Activated gamma-delta T cell treated with Interleukin-2 at 50 U/mL for 16 hours (primary cell): ENCODE data around the gene ZNF639.

Source experiments
- DNase-seq: peaks from one replicate; pipeline ENCODE4 v3.0.0-alpha.2; 2020

The ZNF639 gene

DNA sequence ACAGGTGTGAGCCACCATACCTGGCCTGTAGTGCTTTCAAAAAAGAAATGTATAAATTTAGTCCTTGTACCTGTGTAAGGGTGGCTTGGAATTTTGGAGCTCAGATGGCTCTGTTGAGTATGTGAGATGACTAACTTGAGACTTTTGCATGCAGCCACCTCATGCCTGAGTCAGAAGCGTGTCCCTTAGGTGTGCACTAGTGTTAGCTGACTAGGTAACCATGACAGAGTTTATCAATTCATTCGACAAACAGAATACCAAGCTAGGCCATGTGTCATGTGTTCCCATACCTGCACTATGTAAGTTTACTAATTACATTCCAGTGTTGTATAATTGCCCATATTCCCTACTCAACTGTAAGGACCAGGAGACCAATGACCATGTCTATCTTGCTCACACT lies 4.0 kb upstream of the ZNF639 start:
- DNase-seq: no peak

- no peak for DNase-seq
These were observed 1.1 kb upstream of the ZNF639 start for GRCh38 chr3:179321668-179322285.

DNA sequence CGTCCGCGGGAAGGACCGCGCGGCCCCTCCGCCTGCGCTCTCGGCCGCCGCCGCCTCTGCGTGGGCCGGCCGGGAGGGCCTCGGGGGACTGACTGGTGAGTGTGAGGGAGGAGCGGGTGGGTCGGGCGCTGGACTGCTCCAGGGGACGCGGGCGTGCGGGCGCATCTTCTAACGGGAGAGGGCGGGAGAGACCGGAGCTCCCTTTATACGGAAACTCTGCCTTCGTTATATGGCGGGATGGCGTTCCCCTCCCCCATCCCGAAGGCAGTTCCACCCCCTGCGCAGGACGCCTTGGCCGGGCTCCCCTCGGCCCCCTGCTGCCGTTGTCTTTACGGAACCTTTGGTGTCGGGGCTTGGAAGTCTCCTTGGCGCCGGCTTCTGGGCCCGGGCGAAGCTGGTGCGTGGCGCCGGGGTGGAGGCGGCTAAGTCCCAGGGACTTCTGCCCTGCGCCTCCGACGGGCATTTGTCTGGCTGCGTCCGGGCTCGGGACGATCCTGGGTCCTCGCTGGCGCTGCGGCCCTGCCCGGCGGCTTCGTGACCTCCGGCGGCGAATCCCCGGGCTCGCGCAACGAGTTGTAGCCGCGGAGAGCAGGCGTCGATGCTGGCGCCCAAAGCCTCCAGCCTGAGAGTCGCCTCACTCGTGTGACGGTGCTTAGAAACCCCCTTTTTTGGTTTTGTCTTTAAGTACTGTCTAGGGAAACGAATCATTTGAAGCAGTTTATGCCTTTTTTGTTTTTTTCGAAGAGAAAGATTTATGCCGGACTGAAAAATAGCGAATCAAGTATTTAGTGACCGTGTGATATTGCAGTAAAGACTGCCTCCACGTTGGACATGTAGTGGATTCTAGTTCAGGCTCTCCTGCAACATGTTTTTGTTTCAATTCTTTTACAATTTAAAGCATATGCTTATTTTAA lies 623 bp downstream of the ZNF639 start:
- DNase-seq: peak; percentile 48

DNA sequence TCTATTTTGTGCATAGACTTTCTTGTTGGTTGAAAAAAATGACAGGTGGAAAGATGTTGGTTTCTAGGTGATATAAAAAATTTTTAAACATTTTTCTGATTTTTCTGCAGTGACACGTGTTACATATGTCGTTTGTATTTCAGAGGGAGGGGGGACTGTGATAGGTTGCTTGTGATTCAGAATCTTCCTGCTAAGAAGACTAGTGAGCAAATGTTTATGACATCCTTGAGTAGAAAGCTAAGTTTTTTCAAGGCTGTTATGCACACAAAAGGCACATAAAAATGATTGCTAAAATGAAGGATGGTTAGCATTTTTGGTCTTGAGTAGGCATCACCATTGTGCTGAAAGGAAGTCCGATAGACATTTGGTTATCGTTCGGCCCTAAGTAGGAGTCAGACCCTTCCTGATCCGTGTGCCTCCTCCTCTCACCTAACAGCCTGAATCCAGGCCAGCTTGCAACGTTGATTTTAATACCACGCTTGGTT lies 1.5 kb downstream of the ZNF639 start:
- no peak for DNase-seq

GRCh38 chr3:179330438-179330837 lies 7.6 kb downstream of the ZNF639 start:
- no peak for DNase-seq

- no peak for DNase-seq
These were observed 9.4 kb downstream of the ZNF639 start for GRCh38 chr3:179332240-179332639.

GRCh38 chr3:179333084-179333483 lies 10.3 kb downstream of the ZNF639 start:
- no peak for DNase-seq

DNA sequence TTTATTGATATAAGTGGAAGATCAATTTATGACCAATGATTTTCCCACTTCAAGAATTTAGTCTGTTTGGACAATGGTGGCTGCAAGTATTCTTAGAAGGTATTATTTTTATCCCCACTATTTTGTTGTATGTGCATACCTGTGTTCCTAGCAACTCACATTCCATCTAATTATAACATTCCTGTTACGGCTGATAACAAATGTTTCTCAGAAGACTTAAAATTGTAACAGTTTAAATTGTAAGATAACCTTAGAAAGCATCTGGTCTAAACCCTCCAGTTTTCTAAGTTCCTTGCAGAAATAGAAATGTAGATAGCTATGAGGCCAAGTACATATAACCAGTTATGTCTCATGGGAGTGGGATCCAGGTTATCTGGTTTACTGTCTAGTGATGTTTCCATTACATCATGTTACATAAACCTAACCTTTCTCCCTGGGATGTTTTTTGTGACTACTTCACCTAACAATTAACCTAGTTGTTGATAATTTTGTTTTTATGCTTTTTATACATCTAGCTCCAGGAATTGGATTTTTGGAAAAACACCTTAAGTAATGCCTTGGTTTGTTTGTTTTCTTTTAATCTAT lies 13.6 kb downstream of the ZNF639 start:
- DNase-seq: no peak

DNA sequence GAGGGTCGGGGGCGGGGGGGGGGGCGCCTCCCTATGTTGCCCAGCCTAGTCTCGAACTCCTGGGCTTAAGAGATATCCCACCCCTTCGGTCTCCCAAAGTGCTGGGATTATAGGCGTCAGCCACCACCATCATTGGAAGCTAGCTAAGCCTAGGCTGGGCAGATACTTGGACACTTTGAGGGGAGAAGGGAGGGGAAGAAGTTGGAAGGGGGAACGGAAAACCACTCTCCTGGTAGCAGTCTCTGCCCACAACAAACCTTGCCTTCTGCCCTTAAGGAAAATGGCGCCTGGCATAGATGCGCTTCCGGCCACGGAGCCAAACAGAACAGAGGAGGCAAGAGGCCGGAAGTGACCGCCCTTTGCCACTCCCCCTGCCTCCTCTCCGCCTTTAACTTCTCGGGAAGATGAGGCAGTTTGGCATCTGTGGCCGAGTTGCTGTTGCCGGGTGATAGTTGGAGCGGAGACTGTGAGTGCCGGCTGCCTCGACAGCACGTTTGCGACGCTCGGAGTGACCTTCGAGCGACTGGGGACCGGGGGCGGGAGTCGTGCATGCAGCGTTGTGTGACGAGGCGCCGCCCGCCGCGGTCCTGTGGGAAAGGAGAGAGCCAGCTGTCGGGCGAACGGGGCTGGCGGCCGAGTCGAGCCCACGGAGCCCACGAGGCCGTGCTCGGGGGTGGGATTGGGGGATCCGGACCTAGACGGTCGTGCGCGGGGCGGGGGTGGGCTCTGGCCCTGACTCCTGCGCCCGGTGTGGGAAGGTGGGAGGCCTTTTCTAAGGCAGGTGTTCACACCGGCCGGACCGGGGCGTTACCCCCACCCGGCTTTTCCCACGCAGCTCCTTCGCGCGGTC lies 24.7 kb downstream of the ZNF639 start, which contains the start of gene MFN1:
Gene MFN1 (plus strand): TSS at position 365 of the 850 bp plus-strand sequence. CDS start 1,143 bp downstream, outside the sequence.
- DNase-seq: peak; percentile 83

DNA sequence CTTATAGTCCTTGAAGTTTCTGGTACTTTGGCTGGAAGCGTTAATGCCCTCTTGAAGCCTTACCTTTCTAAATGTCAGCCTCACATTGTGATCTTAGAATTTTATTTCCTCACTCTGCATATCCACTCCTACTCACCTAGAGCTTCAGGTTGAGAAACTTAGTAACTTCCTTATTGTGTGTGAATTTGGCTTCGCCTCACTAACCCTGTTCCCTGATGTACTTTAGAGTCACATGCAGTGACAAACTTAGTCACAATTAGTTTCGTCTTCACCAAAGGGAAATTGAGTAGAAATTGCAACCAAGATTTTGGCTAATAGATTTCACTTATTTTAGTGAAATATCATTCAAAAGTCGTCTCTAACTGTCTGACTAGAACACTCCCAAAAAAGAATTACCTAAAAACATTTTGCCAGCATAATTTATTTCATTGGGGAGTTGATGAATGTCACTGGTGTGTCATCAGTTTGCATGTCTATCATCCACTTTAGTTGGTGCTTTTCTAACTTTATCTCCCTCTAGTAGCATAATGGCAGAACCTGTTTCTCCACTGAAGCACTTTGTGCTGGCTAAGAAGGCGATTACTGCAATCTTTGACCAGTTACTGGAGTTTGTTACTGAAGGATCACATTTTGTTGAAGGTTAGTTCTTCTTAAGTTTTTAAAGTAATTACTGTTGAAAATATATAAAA lies 25.6 kb downstream of the ZNF639 start:
- DNase-seq: no peak

DNA sequence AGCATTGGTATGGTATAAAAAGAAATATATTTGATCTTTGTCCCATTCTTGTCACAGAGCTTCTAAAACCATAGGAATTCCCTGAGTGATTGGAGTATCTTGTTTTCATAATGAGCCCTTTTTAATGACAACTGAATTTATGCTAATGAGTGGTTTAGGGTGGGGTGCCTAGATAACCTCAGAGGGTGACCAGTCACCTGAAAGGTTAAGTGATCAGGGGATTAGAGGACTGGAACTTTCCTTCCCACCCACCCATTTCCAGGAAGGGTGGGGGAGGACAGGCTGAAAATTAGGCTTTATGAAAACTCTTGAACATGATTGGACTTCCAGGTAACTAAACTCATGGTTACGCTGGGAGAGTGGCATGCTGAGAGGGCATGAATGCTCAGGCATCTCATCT lies 33.2 kb downstream of the ZNF639 start:
- DNase-seq: no peak

- no peak for DNase-seq
These were observed 40.5 kb downstream of the ZNF639 start for GRCh38 chr3:179363332-179363731.

DNA sequence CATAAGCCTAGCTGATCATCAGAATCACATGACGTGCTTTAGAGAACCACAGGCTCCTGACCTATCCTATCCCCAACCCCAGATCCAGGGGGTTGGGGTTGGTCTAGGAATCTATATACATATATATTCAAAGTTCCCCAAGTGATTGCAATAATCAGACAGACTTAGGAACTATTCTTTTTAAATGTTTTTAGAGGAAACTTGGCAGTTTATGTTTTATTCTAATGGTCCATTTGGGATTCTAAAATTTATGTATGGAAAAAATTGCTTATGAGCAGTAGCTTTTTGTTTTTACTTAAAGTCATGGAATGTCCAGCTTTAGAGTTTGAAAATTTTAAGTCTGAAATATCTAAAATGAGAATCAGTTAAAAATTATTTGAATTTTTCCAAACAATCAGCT lies 46.8 kb downstream of the ZNF639 start:
- no peak for DNase-seq

DNA sequence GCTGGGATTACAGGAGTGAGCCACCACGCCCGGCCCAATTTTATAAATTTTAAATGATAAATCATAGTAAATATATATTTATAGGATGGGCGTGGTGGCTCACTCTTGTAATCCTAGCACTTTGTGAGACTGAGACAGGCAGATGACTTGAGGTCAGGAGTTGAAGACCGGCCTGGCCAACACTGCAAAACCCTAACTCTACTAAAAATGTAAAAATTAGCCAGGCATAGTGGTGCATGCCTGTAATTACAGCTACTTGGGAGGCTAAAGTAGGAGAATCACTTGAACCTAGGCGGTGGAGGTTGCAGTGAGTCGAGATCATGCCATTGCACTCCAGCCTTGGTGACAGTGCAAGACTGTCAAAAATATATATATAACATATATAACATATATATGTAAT lies 51.1 kb downstream of the ZNF639 start:
- DNase-seq: no peak

- DNase-seq: no peak
These were observed 52.5 kb downstream of the ZNF639 start for GRCh38 chr3:179375091-179375999.

GRCh38 chr3:179376474-179376873 lies 53.6 kb downstream of the ZNF639 start:
- no peak for DNase-seq
